GM23338 (cell line): Measurements from ENCODE around the gene HADH.

ENCODE experiments used
- CREB1 ChIP-seq: fragments of 250-450 bp; sonication (Bioruptor Pico); IDR thresholded peaks from 2 replicates; pipeline ENCODE4 v1.5.0; 2020; ENCODE audit warnings: low read depth, mild to moderate bottlenecking, moderate library complexity
- CTCF ChIP-seq, 2 experiments: fragments of 200-600 bp in 1 of 2; sonication (generic) in 1 of 2; conservative IDR thresholded peaks; 2 replicates each; pipeline versions ENCODE4 v1.5.1 to v1.6.1; 2016 to 2017; ENCODE audit warnings: antibody characterized with exemption in 2 of 2, low read depth in 2 of 2, mild to moderate bottlenecking in 2 of 2, moderate library complexity in 1 of 2
- EZH2 ChIP-seq: fragments of 200-600 bp; sonication (generic); IDR thresholded peaks from one replicate; pipeline ENCODE4 v1.8.0; 2017; ENCODE audit warnings: antibody characterized with exemption, mild to moderate bottlenecking, low read depth; ENCODE audit not compliant: unreplicated experiment
- EZH2phosphoT487 ChIP-seq: fragments of 200-600 bp; sonication (generic); IDR thresholded peaks from one replicate; pipeline ENCODE4 v1.8.1; 2018; ENCODE audit warnings: antibody characterized with exemption; ENCODE audit not compliant: unreplicated experiment
- JUNB ChIP-seq: IDR thresholded peaks from one replicate; pipeline ENCODE4 v1.6.1; 2016; ENCODE audit warnings: antibody characterized with exemption; ENCODE audit not compliant: unreplicated experiment
- POLR2AphosphoS5 ChIP-seq: IDR thresholded peaks from 2 replicates; pipeline ENCODE4 v1.6.1; 2016; ENCODE audit warnings: antibody characterized with exemption, low read depth
- STAT1 ChIP-seq: IDR thresholded peaks from one replicate; pipeline ENCODE4 v1.6.1; 2016; ENCODE audit warnings: antibody characterized with exemption; ENCODE audit not compliant: unreplicated experiment
- ZNF331 ChIP-seq: fragments of 250-450 bp; sonication (Bioruptor Pico); IDR thresholded peaks from 2 replicates; pipeline ENCODE4 v1.5.0; 2020; ENCODE audit warnings: low read depth, mild to moderate bottlenecking, moderate library complexity
- TF ChIP-seq, protein P1 (sequence below): IDR thresholded peaks from one replicate; pipeline ENCODE4 v1.6.1; 2018; ENCODE audit warnings: antibody characterized with exemption; ENCODE audit not compliant: unreplicated experiment

GRCh38 chr4:107999932-108000539 is 10.3 kb downstream of the HADH start:
- no peak for TF ChIP-seq CTCF (conservative IDR thresholded peaks at IDR 0.05; ENCODE audit: low read depth in 2 of 2)
- no peak for TF ChIP-seq EZH2
- no peak for TF ChIP-seq POLR2AphosphoS5
- TF ChIP-seq, protein P1, sequence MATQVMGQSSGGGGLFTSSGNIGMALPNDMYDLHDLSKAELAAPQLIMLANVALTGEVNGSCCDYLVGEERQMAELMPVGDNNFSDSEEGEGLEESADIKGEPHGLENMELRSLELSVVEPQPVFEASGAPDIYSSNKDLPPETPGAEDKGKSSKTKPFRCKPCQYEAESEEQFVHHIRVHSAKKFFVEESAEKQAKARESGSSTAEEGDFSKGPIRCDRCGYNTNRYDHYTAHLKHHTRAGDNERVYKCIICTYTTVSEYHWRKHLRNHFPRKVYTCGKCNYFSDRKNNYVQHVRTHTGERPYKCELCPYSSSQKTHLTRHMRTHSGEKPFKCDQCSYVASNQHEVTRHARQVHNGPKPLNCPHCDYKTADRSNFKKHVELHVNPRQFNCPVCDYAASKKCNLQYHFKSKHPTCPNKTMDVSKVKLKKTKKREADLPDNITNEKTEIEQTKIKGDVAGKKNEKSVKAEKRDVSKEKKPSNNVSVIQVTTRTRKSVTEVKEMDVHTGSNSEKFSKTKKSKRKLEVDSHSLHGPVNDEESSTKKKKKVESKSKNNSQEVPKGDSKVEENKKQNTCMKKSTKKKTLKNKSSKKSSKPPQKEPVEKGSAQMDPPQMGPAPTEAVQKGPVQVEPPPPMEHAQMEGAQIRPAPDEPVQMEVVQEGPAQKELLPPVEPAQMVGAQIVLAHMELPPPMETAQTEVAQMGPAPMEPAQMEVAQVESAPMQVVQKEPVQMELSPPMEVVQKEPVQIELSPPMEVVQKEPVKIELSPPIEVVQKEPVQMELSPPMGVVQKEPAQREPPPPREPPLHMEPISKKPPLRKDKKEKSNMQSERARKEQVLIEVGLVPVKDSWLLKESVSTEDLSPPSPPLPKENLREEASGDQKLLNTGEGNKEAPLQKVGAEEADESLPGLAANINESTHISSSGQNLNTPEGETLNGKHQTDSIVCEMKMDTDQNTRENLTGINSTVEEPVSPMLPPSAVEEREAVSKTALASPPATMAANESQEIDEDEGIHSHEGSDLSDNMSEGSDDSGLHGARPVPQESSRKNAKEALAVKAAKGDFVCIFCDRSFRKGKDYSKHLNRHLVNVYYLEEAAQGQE: no peak
- TF ChIP-seq EZH2phosphoT487: no peak
- no peak for TF ChIP-seq CREB1
- no peak for TF ChIP-seq JUNB
- no peak for TF ChIP-seq STAT1
- no peak for TF ChIP-seq ZNF331 (CRISPR knock-in tag)
